NCI-H82 treated with DMSO at 0.1 percent for 48 hours (cell line): Measurements from ENCODE around the gene SPDYE5.
"Not testable (repeated sequence)": the region's sequence is repeated elsewhere in the genome, so short reads cannot be mapped to it uniquely, and the experiment has no call there.

Source experiments
- DNase-seq: peaks from one replicate; lab custom pipeline; 2025; ENCODE audit not compliant: unreplicated experiment; lab: John Stamatoyannopoulos, UW

SPDYE5 gene, protein sequence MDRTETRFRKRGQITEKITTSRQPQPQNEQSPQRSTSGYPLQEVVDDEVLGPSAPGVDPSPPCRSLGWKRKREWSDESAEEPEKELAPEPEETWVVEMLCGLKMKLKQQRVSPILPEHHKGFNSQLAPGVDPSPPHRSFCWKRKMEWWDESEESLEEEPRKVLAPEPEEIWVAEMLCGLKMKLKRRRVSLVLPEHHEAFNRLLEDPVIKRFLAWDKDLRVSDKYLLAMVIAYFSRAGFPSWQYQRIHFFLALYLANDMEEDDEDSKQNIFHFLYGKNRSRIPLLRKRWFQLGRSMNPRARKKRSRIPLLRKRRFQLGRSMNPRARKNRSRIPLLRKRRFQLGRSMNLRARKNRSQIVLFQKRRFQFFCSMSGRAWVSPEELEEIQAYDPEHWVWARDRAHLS

DNA sequence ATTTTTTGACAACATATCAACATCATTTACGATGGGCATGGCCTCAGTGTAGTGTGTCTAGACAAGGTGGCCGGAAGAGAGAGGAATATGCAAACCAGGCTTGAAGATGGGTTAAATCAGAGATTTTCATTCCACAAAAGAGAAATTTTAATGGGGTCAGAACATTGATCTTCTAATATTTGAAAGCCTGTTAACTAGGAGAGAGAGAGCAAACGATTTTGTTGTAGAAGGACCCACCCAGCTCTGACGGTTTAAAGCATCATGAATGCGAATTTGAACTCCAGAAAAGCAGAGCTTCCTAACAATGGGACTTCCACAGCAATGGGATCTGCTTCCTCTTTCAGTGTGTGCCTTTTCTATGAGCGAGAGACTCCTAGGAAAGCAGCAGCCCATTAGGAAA lies at the start of gene SPDYE5:
SPDYE5 (plus strand) TSS at position 301 of the 400 bp plus-strand sequence. CDS start 1,728 bp downstream, outside the sequence.
- DNase-seq: not testable (repeated sequence)

DNA sequence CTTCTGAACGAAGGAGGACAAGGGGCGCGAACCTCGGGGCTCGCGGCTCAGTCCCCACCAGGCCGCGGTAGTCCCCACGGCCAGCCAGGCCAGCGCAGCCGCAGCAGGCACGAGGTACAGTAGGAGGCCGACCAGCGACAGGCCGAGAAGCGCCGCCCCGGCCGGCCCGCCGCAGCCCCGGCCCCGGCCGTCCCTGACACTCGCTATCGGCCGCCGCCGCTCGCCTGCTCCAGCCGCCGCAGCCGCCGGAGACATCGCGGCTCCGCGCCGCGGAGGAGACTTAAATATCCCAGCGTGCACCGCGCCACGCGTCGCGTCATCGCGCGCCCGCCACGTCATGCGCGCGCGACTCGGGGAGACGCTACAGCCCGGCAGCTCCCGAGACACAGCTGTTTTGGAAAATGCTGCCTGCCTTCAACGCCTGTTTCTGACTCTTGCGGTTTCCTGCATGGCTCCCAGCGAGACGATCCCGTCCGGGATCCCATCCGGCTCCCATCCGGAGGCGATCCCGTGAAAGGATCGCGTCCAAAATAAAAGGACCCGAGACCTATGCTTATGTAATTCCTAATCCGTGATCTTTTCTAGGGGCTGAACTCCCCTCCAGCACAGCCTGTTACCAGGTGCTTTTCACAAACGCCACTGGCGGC lies 49.5 kb upstream of the SPDYE5 start:
- DNase-seq: not testable (repeated sequence)

- not testable (repeated sequence) for DNase-seq
These were observed 42.2 kb upstream of the SPDYE5 start for GRCh38 chr7:75449946-75450345.

DNA sequence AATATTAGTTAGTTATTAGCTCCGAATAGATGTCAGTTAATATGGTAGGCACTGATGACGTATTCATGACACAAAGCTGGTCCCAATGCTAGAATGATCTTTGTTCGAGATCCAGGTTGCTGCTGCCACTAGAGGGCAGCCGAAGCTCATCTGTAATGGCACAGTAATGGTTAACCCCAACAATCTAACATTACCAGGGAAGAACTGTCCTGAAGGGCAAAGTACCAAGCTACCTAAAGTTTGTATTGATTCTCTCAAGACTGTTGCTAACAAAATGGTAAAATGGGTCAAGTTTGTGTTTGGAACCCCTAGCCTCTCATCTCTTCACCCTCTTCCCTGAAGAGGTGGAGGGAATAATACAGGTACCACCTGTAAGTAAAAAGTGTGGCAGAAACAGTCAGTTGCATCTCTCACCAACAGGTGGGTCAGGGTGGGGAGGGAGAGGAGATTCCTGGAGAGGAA lies 39.6 kb upstream of the SPDYE5 start:
- DNase-seq: not testable (repeated sequence)

DNA sequence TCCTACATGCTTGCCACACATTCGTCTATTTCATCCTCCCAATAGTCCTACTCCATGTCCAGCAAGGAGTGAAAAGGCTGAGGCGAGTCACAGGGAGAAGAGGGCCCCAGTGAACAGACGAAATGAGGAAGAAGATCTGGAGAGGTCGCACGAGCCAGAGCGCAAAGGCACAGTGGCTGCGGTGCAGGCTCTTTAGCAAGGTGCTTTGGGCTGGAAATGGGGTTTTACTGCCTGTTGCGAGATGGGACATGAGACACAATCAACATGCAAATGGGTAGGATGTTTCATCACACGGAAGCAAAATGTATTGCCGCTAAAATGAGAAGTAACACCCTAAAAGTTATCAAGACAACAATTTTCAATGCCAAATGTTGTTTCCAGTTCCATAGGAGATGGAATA lies 35.7 kb upstream of the SPDYE5 start:
- DNase-seq: not testable (repeated sequence)

DNA sequence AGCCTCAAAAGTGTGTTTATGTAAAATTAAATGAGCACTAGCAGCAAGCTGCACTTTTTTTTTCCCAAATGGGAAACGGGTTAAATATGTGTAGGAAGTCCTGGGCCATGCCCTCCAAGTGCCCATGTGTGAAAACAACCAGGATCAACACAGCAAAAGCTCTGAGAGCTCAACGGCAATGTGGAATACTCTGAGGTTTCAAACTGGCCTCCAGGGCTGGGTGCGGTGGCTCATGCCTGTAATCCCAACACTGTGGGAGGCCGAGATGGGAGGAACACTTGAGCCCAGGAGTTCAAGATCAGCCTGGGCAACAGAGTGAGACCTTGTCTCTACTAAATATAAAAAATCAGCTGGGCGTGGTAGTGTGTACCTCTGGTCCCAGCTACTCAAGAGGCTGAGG lies 34.1 kb upstream of the SPDYE5 start:
- not testable (repeated sequence) for DNase-seq

DNA sequence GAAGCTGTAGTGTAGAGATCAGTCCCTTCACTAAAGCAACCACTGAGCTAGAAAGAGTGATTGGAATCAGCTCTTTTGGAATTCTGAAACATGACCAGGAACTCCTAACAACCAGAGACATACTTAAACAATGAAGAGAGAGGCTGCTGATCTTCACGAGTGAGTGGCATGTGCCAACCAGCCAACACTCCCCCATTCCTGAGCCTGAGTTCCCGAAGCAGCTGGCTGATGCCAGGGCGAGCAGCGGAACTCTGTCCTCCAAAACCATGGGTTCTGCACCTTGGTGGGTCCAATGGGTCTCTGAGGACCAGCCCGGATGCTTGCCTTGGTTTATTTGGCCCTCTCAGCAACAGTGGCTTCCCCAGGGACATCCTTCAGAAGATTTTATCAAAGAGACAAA lies 31.6 kb upstream of the SPDYE5 start:
- not testable (repeated sequence) for DNase-seq

GRCh38 chr7:75470166-75470565 lies 22.0 kb upstream of the SPDYE5 start:
- DNase-seq: not testable (repeated sequence)

GRCh38 chr7:75477457-75477856 lies 14.7 kb upstream of the SPDYE5 start:
- DNase-seq: not testable (repeated sequence)

DNA sequence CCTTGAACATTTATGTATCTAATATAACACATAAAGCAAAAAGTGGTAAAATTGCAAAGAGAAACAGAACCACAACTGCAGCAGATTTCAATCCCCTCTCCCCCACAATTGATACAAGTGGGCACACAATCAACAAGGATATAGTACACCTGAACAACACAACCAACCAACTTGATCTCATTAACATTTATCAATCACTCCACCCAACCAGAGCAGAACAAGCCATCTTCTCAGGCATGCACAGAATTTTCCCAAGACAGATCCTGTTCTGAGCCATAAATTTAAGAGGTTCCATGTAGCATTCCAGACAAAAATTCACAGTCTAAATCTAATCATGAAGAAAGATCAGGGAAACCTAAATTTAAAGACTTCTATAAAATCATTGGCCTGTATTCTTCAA lies 11.8 kb upstream of the SPDYE5 start:
- DNase-seq: not testable (repeated sequence)

- DNase-seq: not testable (repeated sequence)
These were observed 6.7 kb upstream of the SPDYE5 start for GRCh38 chr7:75485355-75485978.

GRCh38 chr7:75485979-75486643 lies 6.0 kb upstream of the SPDYE5 start, which contains the start of gene POM121C:
Gene POM121C (minus strand): TSS chr7:75486299. CDS start chr7:75441496, 44,803 bp downstream.
- peak; percentile 71 for DNase-seq

- DNase-seq: not testable (repeated sequence)
These were observed 16.9 kb downstream of the SPDYE5 start for GRCh38 chr7:75509033-75509432.

DNA sequence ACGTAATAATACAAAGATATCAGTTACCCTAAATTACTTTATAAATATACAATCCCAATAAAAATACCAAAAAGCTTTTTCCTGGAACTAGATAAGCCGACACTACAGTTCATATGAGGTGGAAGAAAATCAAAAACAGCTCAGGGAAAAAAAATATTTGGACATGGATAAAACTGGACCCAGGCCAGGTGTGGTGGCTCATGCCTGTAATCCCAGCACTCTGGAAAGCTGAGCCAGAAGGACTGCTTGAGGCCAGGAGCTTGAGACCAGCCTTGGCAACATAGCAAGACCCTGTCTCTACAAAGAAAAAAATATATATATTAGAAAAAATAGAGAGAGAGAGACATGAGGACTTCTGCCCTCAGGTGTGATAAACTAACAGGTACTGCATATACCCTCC lies 26.7 kb downstream of the SPDYE5 start:
- DNase-seq: not testable (repeated sequence)

DNA sequence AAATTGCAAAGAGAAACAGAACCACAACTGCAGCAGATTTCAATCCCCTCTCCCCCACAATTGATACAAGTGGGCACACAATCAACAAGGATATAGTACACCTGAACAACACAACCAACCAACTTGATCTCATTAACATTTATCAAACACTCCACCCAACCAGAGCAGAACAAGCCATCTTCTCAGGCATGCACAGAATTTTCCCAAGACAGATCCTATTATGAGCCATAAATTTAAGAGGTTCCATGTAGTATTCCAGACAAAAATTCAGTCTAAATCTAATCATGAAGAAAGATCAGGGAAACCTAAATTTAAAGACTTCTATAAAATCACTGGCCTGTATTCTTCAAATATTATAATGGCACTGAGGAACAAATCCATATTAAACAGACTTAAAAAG lies 29.6 kb downstream of the SPDYE5 start:
- not testable (repeated sequence) for DNase-seq

DNA sequence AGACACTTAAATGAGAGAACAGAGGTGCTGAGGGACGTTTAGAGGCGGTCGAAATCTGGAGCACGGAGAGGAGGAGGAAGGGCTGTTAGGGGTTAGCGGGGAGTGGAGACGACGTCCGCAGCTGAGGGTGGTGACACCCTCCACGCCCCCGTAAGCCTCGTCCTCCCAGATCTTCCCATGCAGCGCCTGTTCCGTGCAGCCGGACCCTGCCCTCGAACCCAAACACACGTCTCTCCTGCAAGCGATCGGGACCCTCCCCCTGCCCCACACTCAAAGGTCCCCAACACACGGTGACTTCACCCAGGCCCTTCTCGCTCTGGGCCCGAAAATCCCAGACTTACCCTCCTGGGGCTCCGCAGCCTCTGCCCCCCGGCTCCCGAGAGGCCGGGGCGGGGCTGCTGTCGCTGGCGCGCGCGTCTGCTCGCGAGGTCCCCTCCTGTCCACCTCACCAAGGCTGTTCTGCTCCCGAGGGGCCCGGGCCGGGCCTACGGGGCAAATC lies 35.2 kb downstream of the SPDYE5 start:
- DNase-seq: not testable (repeated sequence)

GRCh38 chr7:75531359-75531821 lies 39.3 kb downstream of the SPDYE5 start:
- DNase-seq: no peak

DNA sequence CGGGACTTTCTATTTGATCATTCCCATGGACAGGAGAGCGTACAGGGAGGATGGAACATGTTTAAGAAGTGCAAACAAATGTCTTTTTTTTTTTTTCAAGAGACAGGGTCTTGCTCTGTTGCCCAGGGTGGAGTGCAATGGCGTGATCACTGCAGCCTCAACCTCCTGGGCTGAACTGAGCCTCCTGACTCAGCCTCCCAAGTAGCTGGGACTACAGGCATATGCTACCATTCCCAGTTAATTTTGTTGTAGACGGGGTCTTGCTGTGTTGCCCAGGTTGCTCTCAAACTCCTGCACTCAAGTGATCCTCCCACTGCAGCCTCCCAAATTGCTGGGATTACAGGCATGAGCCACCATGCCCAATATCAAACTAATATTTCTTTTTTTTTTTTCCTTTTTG lies 40.5 kb downstream of the SPDYE5 start:
- no peak for DNase-seq

DNA sequence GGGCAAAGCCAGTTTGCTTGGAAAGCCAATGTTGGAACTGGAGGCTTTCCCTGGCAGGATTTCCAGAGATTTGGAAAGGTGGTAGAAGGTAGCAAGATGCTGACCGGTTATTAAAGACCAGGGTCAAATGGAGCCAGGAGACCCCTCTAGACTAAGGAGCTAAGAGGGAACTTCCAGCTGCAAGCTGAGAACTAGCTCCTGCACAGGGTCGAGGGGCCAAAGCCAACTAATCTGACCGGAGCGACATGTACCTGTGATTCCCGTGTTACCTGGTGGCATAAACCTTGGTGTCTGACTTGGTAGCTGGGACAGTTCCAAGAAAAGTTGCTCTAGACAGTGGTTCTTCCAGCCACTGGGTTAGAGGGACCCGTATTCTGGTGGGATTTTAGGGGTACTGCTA lies 41.8 kb downstream of the SPDYE5 start:
- no peak for DNase-seq

- DNase-seq: no peak
These were observed 42.7 kb downstream of the SPDYE5 start for GRCh38 chr7:75534727-75535307.
